Ishikawa (cell line): ENCODE data around the gene TEX13D.

ENCODE experiments used
- CEBPB ChIP-seq: IDR thresholded peaks from 2 replicates; pipeline ENCODE4 v1.6.1; 2012
- CREB1 ChIP-seq: IDR thresholded peaks from 2 replicates; pipeline ENCODE4 v1.6.1; 2012; ENCODE audit warnings: low read depth
- EGR1 ChIP-seq: IDR thresholded peaks from 2 replicates; pipeline ENCODE4 v1.6.1; 2012
- EP300 ChIP-seq: IDR thresholded peaks from 2 replicates; pipeline ENCODE4 v1.6.1; 2012; ENCODE audit warnings: borderline replicate concordance
- FOXM1 ChIP-seq: IDR thresholded peaks from 2 replicates; pipeline ENCODE4 v1.6.1; 2012; ENCODE audit warnings: low read depth, borderline replicate concordance
- REST ChIP-seq: IDR thresholded peaks from 2 replicates; pipeline ENCODE4 v1.6.1; 2012; ENCODE audit warnings: low read depth, mild to moderate bottlenecking
- TAF1 ChIP-seq: IDR thresholded peaks from 2 replicates; pipeline ENCODE4 v1.6.1; 2012; ENCODE audit warnings: low read depth, mild to moderate bottlenecking
- TCF12 ChIP-seq: IDR thresholded peaks from 2 replicates; pipeline ENCODE4 v1.6.1; 2012; ENCODE audit warnings: low read depth
- ZBTB7A ChIP-seq: IDR thresholded peaks from 2 replicates; pipeline ENCODE4 v1.6.1; 2012; ENCODE audit warnings: low read depth

GRCh38 chrX:124293810-124294209 lies 38.6 kb upstream of the TEX13D start:
- TF ChIP-seq TAF1, result no peak
- no peak for TF ChIP-seq ZBTB7A
- TF ChIP-seq EGR1, result no peak
- no peak for TF ChIP-seq FOXM1
- no peak for TF ChIP-seq CREB1
- TF ChIP-seq REST, result no peak
- TF ChIP-seq EP300, result no peak
- TF ChIP-seq CEBPB, result no peak
- no peak for TF ChIP-seq TCF12
